GM12801 (cell line): Measurements from ENCODE around the gene RASA3.

ENCODE experiments used
- TF ChIP-seq, protein P1 (sequence below): IDR thresholded peaks from one replicate; pipeline ENCODE4 v1.5.1; 2011; ENCODE audit warnings: control low read depth; ENCODE audit not compliant: insufficient read length; ENCODE audit errors: extremely low read depth

The RASA3 gene

DNA sequence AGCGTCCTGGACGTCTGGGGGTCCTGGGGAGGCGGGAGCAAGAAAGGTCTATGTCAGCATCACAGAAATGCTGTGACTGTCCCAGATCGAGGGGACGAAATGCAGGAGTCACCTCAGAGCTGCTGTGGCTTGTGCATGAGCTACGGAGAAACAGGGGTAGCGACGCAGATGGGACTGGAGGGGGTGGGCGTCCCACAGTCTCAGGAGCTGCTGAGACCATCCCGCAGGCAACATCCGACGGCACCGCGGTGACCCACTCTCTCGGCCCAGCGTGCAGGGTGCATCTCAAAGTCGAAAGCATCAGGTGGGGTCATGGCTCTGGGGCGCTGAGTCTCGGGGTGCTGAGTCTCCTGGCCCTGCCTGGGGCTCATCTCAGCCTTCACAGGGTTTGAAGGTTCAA lies 121.2 kb downstream of the RASA3 start:
- TF ChIP-seq, protein P1, sequence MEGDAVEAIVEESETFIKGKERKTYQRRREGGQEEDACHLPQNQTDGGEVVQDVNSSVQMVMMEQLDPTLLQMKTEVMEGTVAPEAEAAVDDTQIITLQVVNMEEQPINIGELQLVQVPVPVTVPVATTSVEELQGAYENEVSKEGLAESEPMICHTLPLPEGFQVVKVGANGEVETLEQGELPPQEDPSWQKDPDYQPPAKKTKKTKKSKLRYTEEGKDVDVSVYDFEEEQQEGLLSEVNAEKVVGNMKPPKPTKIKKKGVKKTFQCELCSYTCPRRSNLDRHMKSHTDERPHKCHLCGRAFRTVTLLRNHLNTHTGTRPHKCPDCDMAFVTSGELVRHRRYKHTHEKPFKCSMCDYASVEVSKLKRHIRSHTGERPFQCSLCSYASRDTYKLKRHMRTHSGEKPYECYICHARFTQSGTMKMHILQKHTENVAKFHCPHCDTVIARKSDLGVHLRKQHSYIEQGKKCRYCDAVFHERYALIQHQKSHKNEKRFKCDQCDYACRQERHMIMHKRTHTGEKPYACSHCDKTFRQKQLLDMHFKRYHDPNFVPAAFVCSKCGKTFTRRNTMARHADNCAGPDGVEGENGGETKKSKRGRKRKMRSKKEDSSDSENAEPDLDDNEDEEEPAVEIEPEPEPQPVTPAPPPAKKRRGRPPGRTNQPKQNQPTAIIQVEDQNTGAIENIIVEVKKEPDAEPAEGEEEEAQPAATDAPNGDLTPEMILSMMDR: no peak

DNA sequence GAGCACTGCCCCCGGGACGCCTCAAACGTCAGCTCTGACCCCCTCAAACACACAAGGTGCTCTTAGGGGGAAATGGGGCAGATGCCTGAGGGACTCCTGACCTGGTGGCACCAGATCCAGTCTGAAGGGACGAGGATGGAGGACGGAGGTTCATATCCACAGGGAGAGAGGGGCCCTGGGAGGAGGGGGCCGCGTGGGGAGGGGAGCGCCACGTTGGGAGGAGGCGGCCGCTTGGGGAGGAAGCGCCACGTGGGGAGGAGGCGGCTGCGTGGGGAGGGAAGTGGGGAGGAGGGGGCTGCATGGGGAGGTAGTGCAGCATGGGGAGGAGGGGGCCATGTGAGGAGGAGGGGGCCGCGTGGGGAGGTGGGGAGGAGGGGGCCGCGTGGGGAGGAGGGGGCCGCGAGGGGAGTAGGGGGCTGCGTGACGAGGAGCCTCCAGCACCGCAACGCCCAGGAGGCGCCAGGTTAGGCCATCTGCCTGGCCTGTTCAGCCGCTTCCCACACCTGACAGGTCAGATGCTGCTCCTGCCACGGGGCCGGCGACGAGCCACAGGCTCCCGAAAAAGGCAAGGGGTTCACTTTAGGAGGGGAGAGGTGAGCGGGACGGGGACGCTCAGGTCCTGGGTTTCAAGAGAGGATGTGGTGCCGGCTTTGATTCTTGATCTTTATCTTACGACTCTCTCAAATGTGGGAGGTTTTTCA lies 121.9 kb downstream of the RASA3 start:
- TF ChIP-seq, protein P1: no peak

DNA sequence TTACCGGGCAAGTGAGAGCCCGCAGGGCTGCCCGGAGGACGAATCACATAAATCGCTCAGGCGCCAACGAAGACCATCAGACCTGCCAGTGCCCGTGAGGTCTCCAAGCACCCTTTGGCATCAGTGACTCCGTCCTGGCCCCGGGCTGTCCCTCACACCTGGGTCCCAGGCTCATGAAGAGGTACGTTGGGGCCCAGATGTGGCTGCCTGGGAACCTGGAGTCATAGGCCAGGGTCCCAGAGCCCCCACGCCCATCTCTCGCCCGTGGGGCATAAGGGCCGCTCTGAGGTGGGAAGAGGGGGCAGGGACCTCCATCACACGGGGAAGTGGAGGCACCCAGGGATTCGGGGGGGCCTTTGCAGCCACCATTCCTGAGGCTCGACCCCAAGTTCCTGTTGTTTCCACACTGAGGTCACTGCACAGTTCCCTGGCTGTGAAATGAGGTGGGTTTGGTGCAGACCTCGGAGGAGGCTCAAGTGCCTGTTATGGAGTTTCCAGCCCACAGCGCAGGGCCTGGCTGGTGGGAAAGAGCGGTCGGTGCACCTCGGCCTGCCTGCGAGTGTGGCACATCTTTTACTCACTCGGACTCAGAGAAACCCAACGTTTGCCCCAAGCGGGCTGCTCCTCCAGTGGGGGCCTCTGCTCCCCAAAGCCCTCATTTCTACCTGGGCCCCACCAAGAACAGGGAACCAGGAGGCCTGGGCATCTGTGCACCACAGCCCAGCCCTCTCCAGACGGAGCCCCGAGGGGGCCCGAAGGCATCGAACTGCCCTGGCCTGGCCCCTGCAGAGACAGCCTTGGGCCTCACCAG lies 122.6 kb downstream of the RASA3 start:
- TF ChIP-seq, protein P1: no peak

DNA sequence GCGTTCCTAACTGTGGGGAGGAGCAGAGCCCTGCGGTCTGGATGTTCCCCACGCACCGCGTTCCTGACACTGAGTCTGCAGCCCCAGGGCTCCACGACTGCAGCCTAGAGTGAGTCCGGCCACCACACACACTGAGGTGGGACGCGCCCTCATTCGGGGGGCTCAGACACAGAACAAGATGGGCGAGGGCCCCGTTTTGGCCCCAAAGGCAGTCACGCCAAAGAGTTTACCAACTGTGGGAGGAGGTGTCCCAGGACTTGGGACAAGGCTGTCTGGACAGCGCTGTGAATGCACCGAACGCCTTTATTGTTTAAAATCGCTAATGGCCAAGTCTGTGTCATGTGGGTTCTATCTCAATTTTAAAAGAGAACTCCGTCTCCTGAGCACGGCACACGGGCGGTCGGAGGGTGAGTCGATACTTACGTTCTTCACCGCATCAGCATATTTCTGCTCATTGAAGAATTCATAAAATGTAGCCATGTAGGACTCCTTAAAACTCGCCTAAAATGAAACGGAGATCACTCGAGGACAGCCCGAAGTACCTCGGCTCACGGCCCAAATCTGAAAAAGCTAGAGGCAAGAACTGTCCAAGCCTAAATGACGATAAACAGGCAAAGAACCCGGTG lies 123.3 kb downstream of the RASA3 start:
- TF ChIP-seq, protein P1: no peak

DNA sequence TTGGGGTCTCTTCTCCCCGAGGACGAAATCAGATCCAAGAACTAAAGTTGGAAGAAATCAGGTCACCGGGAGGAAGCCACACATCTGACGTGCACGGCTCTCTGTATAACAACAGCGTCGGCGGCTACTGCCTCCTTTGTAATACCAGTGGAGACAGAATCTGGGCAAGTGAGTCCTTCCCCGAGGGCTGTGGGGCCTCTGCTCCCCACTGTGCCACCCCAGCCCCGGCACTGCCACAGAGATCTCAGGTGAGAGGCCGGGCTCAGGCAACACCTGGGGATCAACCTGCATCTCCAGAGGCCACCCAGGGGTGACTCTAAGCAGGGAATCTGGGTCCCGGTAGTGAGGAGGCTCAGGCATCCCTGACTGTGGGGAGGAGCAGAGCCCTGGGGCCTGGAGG lies 124.9 kb downstream of the RASA3 start:
- TF ChIP-seq, protein P1: no peak

DNA sequence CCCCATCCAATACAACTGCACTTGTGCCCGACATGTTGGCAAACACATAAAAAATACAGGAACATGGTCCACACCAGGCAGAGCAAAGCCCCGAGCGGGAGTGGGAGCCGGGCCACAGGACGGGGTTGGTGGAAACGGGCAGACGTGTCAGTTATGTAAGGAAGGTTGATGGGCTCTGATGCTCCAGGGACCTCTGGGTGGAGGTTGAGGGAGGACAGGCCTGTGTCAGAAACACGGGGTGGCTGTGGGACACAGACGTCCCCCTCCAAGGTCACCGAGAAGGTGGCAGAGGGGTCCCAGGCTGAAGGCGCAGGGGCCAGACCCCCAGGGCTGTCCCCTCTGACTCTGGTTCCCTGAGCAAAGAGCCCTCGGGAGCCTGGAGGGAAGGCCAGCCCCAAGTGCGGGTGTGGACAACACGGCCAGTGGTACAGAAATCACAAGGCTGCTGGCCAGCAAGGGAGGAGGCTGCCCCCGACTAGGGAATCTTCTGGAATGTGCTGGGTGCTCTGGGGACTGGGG lies 127.2 kb downstream of the RASA3 start:
- TF ChIP-seq, protein P1: no peak

DNA sequence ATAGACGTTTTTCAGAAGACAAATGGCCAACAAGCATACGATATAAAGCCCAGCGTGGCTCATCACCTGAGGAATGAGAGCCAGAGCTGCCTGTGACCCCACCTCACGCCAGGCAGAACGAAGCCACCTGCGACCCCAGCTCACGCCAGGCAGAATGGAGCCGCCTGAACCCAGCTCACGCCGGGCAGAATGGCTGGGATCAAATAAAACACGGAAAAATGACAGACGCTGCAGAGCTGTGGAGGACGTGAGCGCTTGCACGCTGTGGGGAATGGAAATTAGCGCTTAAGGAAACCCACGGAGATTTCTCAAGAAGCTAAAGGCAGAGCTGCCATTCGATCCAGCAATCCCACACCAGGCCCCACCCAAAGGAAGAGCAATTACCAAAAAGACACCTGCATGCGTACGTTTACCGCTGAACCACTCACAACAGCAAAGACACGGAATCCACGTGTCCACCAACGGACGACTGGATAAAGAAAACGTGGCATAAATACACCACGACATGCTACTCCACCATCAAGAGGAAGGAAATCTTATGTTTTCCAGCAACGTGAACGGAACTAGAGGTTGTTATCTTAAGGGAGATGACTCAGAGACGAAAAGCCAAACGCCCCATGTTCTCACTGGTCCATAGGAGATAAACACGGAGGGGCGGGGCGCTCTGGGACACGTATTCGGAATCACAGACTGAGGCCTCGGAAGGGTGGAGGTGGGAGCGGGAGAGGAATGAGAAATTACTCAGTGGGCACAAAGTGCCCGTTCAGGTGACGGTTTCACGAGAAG lies 127.8 kb downstream of the RASA3 start:
- TF ChIP-seq, protein P1: no peak
